Upper lobe of left lung (tissue), 6 donors: ENCODE measurements around the gene ENOX1. TPM values are rescaled to one million over a fixed set of nuclear protein-coding genes. Genes with fewer than 3 reads are reported as not detected.
A peak's percentile ranks its signal among the peaks of the same experiment; 100 is the strongest.

ENCODE experiments used
- ATAC-seq, 2 donors: fragments of 200-7000 bp; cut with Tn5 transposase; one replicate each; pipeline ENCODE4 v1.9.1; 2022; ENCODE audit warnings: mild to moderate bottlenecking in 2 of 2, moderate library complexity in 2 of 2; ENCODE audit not compliant: low FRiP score in 2 of 2
- DNase-seq, 2 donors: peaks; one replicate each; pipeline ENCODE4 v3.0.0-alpha.2; 2019 to 2020
- H3K27ac ChIP-seq, 4 donors: fragments of 200-600 bp; sonication (generic); one replicate each; pipeline ENCODE4 v1.5.1; 2016 to 2019
- H3K27me3 ChIP-seq, 4 donors: fragments of 200-600 bp; sonication (generic); one replicate each; pipeline ENCODE4 v1.5.1; 2017 to 2019
- H3K36me3 ChIP-seq, 4 donors: fragments of 200-600 bp; sonication (generic); one replicate each; pipeline ENCODE4 v1.5.1; 2016 to 2019
- H3K4me1 ChIP-seq, 4 donors: fragments of 200-600 bp; sonication (generic); one replicate each; pipeline ENCODE4 v1.5.1; 2018 to 2019
- H3K4me3 ChIP-seq, 4 donors: fragments of 200-600 bp; sonication (generic); one replicate each; pipeline ENCODE4 v1.5.1; 2017 to 2019; ENCODE audit warnings: mild to moderate bottlenecking in 2 of 4, moderate library complexity in 1 of 4
- H3K9me3 ChIP-seq, 4 donors: fragments of 200-600 bp; sonication (generic); one replicate each; pipeline ENCODE4 v1.5.1; 2018 to 2019
- CTCF ChIP-seq, 6 experiments: fragments of 450-650 bp in 4 of 6; fragments of 200-600 bp in 2 of 6; sonication (generic) in 2 of 6; IDR thresholded peaks; one replicate each; pipeline ENCODE4 v1.5.1; 2016 to 2019; ENCODE audit warnings: antibody characterized with exemption in 6 of 6
- EP300 ChIP-seq, 4 donors: sonication (generic); formaldehyde crosslinking; IDR thresholded peaks; one replicate each; pipeline ENCODE4 v1.5.1; 2017; ENCODE audit warnings: antibody characterized with exemption in 4 of 4, control low read depth in 2 of 4
- POLR2A ChIP-seq, 4 donors: fragments of 450-650 bp; IDR thresholded peaks; one replicate each; pipeline ENCODE4 v1.5.1; 2016 to 2017; ENCODE audit warnings: antibody characterized with exemption in 4 of 4, mild to moderate bottlenecking in 2 of 4
- POLR2AphosphoS5 ChIP-seq, 2 donors: sonication (generic); formaldehyde crosslinking; IDR thresholded peaks; one replicate each; pipeline ENCODE4 v1.5.1; 2017; ENCODE audit warnings: antibody characterized with exemption in 2 of 2
- WGBS, 2 donors: methylation state at CpG; one replicate each; pipeline ENCODE4 v1.1.5; 2017 to 2018; 5-methylcytosine and 5-hydroxymethylcytosine counted together
- total RNA-seq, 6 donors: library from RNA; depleted of rRNA in 4 of 6; stranded (reverse); fragments of >200 nt in 4 of 6; gene quantifications; one replicate each; pipeline versions ENCODE4 v1.1.0 to v1.2.1, GENCODE V29; 2016 to 2021
- donor health status: DM: no; HTN: no; CAD: no; lungs with moderate emphysema.
- donor health status: DM: no; HTN: yes; CAD: no; lungs with severe emphysema.

The ENOX1 gene
- total RNA-seq, 6 donors from 2014 or later, result 0.20 to 1.0 (median 0.46) TPM; not detected in 2

DNA sequence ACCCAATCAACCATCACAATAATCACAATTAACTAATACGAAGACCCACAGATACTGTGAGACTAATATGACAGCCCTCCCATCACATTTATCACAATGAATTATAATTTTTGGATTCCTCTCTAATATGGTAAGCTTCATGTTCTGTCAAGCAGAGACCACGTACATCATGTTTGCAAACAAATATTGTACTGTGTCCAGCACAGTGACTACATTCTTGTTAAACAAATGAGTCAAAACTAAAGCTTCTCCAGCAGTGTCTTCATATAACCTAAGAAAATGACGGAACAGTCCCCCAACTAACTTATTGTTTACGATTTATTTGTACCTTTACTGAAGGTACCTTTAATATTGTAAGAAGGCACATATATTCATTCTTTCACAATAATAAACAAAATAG is 292.6 kb downstream of the ENOX1 start:
- H3K9me3 ChIP-seq, result no peaks in the 10 kb centered on the region
- no peak overlapping the region for H3K4me3 ChIP-seq
- DNase-seq (no peak), ATAC-seq (no peak)
- WGBS, 2 donors, result 87 to 90% methylated on average over 4 of the region's 4 CpGs
- TF ChIP-seq POLR2AphosphoS5 (IDR thresholded peaks at IDR 0.05) (no peak), POLR2A (IDR thresholded peaks at IDR 0.05) (no peak), CTCF (IDR thresholded peaks at IDR 0.05) (no peak), EP300 (IDR thresholded peaks at IDR 0.05) (no peak)
- H3K27me3 ChIP-seq, result no peaks in the 10 kb centered on the region
- H3K27ac ChIP-seq, result no peak overlapping the region
- no peaks in the 10 kb centered on the region for H3K36me3 ChIP-seq
- H3K4me1 ChIP-seq, result no peaks in the 10 kb centered on the region

GRCh38 chr13:43493496-43494000 is 293.2 kb downstream of the ENOX1 start:
- Histone ChIP-seq H3K27ac (no peak overlapping the region), H3K36me3 (no peaks in the 10 kb centered on the region), H3K9me3 (no peaks in the 10 kb centered on the region), H3K27me3 (no peaks in the 10 kb centered on the region), H3K4me1 (no peaks in the 10 kb centered on the region), H3K4me3 (no peak overlapping the region)
- ATAC-seq (no peak), DNase-seq (no peak)
- 71 to 81% methylated on average over 3 of the region's 3 CpGs for WGBS, 2 donors
- TF ChIP-seq POLR2AphosphoS5 (IDR thresholded peaks at IDR 0.05), result no peak
- TF ChIP-seq POLR2A (IDR thresholded peaks at IDR 0.05), result no peak
- no peak for TF ChIP-seq CTCF (IDR thresholded peaks at IDR 0.05)
- TF ChIP-seq EP300 (IDR thresholded peaks at IDR 0.05), result no peak

GRCh38 chr13:43492745-43493144 is 294.0 kb downstream of the ENOX1 start:
- no peak for TF ChIP-seq POLR2AphosphoS5 (IDR thresholded peaks at IDR 0.05)
- TF ChIP-seq EP300 (IDR thresholded peaks at IDR 0.05), result no peak
- no peak for TF ChIP-seq POLR2A (IDR thresholded peaks at IDR 0.05)
- no peak for TF ChIP-seq CTCF (IDR thresholded peaks at IDR 0.05)
- Histone ChIP-seq H3K36me3 (no peaks in the 10 kb centered on the region), H3K27me3 (no peaks in the 10 kb centered on the region), H3K27ac (no peak overlapping the region), H3K4me3 (no peak overlapping the region), H3K4me1 (no peaks in the 10 kb centered on the region), H3K9me3 (no peaks in the 10 kb centered on the region)
- ATAC-seq (no peak), DNase-seq (no peak)

DNA sequence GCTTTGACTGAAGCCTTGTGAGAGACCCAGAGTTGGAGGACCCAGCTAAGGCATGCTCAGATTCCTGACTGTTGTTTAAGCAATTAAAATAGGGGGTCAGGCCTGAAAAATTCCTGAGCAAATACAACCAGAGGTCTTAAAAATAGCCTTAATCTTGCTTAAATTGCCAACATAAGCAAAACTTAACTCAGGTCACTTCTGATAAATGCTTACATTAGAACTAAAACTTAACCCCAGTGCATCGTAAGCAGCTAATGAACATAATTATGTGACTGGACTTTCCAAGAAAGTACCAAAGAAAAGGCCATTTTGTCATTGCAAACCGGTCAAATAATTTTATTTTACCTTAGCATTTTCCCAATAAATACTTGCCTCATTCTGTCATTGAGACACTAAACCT is 294.5 kb downstream of the ENOX1 start:
- Histone ChIP-seq H3K4me1 (no peaks in the 10 kb centered on the region), H3K9me3 (no peaks in the 10 kb centered on the region), H3K4me3 (no peak overlapping the region), H3K36me3 (no peaks in the 10 kb centered on the region), H3K27ac (no peak overlapping the region), H3K27me3 (no peaks in the 10 kb centered on the region)
- ATAC-seq (no peak), DNase-seq (no peak)
- TF ChIP-seq POLR2AphosphoS5 (IDR thresholded peaks at IDR 0.05) (no peak), CTCF (IDR thresholded peaks at IDR 0.05) (no peak), POLR2A (IDR thresholded peaks at IDR 0.05) (no peak), EP300 (IDR thresholded peaks at IDR 0.05) (no peak)
- WGBS, 2 donors, result 90 to 99% methylated on average over 2 of the region's 2 CpGs

DNA sequence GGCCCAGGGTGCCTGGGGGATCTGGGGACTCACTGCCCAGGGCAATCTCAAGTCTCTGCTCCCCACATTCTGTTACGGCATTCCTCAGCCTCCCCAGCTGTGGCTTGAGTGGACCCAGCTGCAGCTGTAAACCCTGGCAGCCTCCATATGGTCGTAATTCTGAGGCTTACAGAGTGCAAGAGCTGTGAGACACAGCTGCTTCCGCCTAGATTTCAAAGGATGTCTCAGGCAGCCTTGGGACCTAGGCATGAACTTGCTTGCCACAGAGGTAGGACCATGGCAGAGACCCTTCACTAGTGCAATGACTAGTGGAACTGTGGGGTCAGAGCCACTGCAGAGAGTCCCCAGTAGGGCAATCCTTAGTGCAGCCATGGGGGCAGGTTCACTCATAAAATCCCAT is 297.5 kb downstream of the ENOX1 start:
- WGBS, 2 donors, result 50 to 78% methylated on average over 2 to 3 of the region's 3 CpGs
- Histone ChIP-seq H3K4me1 (no peaks in the 10 kb centered on the region), H3K9me3 (no peaks in the 10 kb centered on the region), H3K27me3 (no peaks in the 10 kb centered on the region), H3K4me3 (no peak overlapping the region), H3K36me3 (no peaks in the 10 kb centered on the region), H3K27ac (no peak overlapping the region)
- ATAC-seq (no peak), DNase-seq (peak in 1 of 2 donors; percentile 22)
- TF ChIP-seq POLR2AphosphoS5 (IDR thresholded peaks at IDR 0.05) (peak; percentile 22 to 40), CTCF (IDR thresholded peaks at IDR 0.05) (no peak)
